NCI-H69 (cell line): ENCODE results near the gene PRR4.

Source experiments
- DNase-seq: peaks from one replicate; lab custom pipeline; 2025; lab: John Stamatoyannopoulos, UW

Gene PRR4, protein sequence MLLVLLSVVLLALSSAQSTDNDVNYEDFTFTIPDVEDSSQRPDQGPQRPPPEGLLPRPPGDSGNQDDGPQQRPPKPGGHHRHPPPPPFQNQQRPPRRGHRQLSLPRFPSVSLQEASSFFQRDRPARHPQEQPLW

DNA sequence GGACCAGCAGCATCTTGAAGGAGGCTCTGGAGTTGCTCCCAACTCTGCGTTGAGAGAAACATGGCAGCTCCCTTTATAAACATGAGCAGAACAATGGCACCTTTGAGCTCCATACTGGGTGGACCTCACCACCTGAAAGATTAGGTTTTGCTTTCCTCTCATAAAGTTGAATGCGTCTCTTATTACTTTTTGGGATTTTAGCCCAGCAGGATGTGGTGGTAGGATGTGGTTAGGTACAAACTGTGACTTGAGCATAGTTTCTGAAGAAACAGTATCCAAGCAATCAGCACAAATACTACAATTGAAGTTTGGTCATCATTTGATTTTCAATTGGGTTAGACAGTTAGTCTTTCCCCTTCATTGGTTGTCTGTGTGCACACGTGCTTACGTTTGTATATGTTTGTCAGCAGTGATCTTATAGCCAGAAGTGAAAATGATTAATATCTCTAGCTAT is at the start of gene PRR4:
TSS of gene PRR4 (minus strand) at position 51 of the 454 bp plus-strand sequence. CDS start at position 13, 38 bp downstream.
- DNase-seq: no peak

DNA sequence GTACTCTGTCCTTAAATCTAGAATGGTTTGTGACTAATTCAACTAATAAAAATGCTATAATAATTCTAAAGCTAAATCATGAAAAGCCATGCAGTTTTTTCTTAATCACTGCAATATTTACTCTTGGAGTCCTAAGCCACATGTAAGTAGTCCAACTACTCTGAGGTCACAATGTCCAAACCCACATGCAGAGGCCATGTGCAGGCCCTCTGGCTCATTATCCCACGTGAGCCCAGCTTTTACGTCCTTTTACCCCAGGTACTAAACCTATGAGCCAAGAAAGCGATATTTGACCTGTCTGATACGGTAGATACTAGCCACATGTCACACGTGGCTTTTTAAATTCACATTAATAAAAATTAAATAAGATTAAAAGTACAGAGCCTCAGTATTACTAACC is 47.6 kb upstream of the PRR4 start:
- DNase-seq: no peak

DNA sequence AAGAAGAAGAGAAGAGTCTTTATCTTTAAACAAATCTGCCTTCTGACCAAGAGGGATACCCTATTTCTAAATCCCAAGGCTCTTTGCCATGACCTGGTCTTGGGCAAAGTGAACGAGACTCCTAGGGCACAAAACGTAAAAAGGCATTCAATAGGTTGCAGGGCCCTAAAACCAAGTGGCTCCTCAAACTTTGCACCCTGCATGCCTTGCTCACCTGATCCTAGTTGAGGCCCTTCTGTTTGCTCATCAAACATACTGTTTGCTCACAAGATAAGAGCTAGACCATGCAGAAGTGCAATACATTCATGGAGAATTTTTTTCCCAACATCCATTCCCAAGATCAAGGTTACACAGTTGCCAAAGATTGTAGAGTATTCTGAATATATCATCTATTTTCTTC is 42.7 kb upstream of the PRR4 start:
- no peak for DNase-seq

DNA sequence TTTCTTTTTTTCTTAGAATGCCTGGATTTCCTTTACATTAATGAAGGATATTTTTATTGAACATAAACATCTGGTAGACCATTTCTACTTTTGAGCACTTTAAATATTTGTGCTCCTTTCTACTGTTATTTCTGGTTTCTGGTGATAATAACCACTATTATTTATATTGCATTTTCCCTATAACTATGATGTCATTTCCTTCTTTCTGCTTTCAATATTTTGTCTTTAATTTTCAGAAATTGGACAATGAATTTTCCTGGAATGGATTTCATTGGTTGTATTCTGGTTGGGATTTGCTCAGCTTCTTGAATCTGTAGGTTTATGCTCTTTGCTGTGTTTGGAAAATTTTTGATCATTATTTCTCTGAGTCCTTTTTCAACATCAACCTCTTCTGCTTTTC is 40.0 kb upstream of the PRR4 start:
- no peak for DNase-seq

DNA sequence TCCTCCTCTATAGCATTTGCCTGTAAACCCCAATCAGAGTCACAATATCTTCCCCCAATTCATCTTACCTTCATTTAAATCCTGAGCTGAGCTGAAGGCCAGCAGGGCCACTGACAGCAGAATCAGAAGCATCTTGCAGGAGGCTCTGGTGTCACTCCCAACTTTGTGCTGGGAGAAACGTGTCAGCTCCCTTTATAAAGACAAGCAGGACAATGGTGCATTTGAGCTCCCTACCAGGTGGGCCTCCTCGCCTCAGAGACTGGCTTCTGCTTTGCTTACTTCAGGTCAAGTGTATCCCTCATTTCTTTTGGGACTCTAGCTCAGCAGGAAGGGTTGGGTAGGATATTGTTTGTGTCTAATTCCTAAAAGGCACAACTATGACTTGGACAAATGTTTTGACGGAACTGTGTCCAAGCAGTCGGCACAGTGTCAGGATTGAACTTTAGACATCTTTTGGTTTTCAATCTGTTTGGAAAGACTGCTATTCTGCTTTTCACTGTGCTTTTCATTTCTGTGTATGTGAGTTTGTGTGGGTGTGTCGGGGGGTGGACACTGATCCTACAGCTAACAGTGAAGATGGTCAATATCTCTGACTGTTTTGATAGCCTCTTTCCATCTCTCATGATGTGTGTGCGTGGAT is 34.9 kb upstream of the PRR4 start, which contains the start of gene PRH1:
TSS of gene PRH1 (minus strand) at position 170 of the 640 bp plus-strand sequence. CDS start at position 132, 38 bp downstream.
- no peak for DNase-seq

DNA sequence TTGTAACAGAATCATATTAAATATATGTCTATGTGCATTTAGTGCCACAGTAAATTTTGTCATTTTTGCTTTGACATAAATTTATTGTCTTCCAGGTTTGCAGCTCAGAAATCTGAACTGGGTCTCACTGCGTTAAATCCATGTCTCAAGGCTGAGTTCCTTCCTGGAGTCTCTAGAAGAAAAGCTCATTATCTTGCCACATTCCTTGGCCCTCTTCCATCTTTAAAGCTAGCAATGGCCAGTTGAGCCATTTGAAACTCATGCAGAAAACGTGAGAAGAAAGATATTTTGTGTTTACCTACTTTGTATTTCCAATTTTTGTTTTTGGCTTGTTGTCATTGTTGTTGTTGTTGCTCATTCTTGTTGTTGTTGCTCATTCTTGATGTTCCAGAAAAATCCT is 24.1 kb upstream of the PRR4 start:
- DNase-seq: no peak

DNA sequence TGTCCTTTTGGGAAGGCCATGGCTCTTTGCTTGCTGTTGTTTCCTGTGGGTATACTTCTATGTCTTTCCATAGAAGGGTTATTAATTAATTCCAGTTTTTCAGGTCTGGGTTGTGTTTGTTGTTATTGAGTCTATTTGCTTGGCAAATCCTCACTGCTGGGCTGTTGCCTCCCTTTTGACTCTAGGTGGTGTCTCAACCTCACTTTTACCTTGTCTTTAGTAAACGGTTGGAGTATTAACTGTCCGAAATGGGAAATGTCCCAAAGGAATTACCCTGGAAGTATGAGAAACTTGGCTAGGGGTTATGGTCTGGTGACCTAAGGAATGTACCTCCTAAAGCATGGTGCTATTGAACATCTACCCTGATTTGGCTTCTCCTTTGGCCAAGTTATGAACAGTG is 18.1 kb upstream of the PRR4 start:
- no peak for DNase-seq

DNA sequence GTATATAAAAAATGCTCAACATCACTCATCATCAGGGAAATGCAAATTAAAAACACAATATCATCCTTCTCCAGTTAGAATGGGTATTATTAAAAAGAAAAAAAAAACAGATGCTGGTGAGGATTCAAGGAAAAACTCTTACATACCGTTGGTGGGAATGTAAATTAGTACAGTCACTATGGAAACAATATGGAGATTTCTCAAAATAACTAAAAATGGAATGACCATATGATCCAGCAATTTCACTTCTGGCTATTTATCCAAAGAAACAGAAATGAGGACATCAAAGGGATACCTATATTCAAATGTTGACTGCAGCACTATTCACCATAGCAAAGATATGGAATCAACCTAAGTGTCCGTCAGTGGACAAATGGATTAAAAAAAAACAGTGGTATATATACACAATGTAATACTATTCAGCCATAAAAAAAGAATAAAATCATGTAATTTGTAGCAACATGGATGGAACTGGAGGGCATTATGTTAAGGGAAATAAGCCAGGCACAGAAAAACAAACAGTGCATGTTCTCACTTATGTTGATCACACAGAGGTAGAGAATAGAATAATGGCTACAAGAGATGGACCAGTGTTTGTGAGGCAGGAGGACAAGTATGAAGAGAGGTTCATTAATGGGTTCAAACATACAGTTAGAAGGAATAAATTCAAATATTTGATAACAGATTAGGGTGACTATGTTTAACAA is 14.4 kb upstream of the PRR4 start:
- DNase-seq: no peak

DNA sequence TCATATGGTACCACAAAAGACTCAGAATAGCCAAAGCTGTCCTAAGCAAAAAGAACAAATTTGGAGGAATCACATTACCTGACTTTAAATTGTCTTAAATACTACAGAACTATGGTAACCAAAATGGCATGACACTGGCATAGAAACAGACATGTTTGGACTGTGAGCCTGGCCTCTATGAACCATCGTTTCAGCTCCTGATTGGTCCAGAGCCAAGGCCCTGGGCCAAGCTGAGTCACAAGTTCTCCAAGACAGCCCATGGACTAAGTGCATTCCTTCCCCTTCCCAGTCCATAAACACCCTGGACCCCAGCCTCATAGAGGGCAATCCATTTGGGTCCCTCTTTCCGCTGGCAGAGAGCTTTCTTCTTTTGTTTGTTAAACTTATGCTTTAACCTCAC is 12.1 kb upstream of the PRR4 start:
- DNase-seq: no peak

DNA sequence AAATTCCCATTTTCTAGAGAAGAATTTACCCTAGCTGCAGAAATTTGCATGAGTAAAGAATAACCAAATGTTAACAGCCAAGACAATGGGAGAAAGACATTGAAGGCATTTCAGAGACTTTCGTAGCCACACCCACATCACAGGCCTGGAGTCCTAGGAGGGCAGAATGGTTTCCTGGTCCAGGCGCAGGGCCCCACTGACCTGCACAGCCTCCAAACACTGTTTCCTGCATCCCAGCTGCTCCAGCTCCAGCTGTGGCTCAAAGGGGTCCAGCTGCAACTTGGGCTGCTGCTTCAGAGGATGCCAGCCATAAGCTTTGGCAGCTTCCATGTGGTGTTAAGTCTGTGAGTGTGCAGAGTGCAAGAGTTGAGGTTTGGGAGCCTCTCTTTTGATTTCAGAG is 6.5 kb upstream of the PRR4 start:
- no peak for DNase-seq

DNA sequence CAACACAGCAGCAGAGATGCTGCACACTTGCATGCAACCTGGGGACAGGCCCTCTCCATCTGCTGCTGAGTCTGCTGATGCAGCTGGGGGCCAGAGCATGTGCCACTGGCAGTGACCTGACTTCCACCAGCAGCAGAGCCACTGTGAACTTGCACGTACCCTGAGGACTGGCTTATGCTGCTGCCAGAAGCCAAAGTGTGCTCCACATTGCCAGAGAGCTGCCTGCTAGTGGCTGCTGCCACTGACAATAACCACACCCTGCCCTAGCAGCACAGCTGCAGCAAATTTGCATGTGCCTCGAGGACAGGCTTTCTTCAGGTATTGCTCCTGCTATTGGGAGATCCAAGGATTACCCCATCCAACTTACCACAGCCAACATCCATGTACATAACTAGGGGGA is 4.5 kb upstream of the PRR4 start:
- DNase-seq: no peak

DNA sequence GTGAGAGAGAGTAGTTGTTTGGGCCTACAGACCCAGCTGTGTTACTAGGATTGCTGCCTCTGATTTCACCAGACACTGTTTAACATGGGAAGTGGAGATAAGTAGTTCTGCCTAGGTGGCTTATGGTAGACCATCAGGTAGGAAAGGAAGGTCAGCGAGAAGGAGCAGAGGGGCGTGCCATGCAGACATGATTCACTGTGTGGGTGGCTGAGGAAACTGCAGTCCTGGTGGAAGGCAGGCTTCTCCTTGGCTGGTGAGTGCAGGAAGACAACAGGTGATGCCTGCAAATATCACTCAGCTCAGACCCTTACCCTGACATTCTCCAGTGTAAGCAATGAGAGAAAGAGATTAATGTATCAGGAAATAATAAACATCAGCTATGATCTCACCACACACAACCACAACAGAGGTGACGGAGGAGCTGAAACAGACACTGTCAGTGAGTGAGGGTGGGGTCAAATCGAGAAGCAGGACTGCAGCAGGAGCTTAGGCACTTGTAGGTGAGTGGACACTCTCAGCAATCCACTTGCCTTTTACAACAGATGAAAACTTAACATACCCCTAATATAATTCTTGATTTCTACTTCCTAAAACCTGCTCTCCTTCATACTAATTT is 2.1 kb upstream of the PRR4 start:
- DNase-seq: no peak

DNA sequence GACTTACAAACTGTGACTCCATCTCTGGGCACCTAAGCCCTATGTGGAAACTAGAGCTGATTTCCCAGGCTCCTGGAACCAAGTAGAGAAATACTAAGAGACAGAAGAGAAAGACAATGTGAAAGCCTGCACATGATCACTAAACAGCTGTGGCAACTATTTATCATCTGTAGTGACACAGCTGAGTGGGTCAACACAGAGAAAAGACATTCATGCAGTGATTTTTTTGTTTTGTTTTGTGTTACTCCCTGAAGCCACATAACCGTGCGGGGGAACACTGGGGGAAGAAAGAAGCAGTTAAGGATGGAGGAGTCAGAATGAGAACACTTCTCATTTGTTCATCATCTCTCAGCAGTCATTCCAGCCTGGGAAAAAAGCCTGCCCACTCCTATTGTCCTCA is 1.5 kb downstream of the PRR4 start:
- DNase-seq: no peak

DNA sequence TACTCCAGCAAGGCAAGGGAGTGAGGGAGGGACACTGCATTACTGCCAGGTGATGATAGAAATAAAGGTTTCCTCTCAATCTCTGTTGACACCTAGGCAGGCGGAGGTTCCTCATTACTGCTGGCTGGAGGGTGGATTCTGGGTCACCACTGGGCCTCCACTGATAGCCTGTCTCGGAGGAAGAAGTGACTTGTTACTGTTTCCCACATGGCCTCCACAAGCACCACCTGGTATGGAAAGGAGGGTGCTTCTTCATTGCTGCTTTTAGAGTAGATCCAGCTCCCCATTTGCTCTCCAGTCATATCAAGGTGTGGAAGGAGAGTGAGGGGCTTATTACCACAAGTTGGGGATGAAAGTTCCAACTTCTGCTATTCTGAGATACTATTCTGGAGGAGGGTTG is 6.4 kb downstream of the PRR4 start:
- DNase-seq: no peak

DNA sequence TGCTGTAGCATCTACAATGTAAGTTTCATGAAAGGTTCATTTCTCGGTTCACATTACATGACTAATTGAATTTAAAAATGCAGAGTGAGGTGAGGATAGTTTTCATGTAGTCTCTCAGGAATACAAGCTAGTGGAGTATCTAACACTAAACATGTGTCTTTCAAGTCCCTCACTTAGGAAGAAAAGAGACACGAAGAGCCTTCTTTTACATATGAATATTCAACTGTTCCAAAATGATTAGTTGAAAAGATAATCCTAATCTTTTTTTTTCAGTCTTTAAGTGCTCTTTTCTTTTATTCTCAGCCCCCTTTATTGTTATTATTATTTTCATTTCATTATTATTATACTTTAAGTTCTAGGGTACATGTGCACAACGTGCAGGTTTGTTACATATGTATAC is 10.8 kb downstream of the PRR4 start:
- DNase-seq: no peak

DNA sequence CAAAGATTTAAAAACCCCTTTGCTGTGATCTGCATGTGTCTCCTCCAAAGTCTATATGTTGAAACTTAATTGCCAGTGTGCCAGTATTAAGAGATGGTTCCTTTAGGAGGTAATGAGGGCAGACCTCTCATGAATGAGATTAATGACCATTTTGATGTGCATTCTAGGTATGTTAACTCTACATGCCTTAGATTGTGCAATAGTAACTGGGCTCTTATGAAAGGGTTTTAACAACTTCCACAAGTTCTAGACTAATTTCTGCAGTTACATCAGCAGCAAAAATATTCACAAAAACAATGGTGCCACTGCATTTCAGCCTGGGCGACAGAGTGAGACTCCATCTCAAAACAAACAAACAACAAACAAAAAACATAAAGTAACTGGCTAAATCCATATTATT is 19.3 kb downstream of the PRR4 start:
- no peak for DNase-seq

DNA sequence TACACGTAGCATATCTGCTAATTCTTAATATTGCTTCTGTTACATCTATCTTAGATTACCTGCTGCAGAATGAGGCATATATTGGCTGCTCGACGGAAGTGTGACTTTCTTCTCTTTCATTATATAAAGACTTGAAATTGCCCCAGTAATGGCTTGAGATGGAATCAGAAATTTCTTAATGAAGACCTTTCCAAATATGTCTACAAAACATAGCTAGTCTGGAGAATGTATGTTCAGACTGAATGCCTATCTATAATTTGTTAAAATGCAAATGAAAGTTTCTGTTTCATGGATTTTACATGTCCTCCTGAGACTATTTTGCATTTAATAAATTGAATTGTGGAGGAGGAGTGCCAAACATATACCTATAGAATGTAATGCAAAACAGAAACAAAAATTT is 23.0 kb downstream of the PRR4 start, which contains the start of gene TAS2R10:
TSS of gene TAS2R10 (minus strand) at position 101 of the 400 bp plus-strand sequence. CDS start at position 12, 89 bp downstream.
- DNase-seq: no peak

DNA sequence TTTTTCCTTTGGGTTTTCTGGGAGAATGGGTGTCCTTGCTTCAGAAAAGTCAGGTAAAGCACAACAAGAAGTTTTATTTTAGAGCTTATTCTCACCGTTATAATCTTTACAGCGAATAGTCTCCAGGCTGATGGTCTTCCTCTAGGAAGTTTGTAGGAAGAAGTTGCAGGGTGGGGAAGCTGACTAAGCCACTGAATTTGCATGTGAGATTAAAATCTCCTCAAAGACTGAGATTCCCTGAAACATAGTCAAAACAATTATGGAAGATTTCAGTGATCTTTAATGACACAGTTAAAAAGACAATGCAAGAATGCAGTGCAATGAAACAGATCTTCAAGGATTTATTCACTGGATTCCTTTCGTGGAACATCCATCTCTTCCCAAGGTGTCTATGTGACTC is 24.3 kb downstream of the PRR4 start:
- no peak for DNase-seq

DNA sequence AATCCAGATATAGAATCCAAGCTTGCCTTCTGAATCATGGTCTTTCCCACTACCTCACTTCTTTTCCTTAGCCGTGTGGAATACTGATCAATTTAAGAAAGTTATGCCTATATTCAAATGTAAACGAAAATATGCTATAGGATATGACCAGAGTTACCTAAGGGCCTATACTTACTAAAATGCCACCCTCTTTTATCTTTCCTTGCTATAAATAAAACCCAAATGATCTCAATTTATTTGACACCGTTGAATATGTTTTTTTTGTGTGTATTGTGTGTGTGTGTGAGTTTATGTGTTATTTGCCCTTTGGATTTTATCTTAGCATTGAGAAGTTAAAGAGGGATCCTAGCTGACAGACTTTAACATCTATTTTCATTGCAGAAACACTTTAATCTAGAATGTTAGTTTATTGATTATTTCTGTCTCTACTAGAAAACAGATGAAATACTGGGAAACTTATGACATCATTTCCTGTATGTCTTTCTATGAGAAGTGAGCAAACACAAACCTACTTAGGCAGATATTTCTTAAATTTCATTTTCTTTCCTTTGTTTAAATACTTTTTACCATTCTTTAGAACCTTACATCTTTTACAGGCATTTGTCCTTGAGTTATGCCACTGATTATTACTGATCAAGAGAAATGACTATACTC is 37.3 kb downstream of the PRR4 start:
- DNase-seq: no peak

DNA sequence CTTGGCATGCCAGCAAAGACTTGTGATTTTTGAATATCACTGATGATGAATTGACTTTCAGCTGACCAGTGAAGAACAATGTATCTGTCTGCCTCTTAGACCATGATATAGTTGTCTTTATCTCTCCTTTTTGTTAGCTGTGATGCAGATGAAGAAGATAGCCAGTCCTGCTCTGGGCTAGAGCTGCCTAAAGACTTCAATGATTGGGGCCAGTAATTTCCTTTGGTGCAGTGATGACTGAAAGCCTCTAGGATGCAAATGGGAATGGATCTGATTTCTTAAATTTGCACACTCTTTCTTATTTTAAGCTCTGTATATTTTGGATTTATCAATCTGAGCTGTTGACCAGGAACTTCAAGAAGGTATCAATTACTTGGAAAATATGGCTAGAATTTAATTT is 39.2 kb downstream of the PRR4 start, which contains the start of gene TAS2R9:
TSS of gene TAS2R9 (minus strand) at position 101 of the 400 bp plus-strand sequence. CDS start at position 8, 93 bp downstream.
- DNase-seq: no peak

DNA sequence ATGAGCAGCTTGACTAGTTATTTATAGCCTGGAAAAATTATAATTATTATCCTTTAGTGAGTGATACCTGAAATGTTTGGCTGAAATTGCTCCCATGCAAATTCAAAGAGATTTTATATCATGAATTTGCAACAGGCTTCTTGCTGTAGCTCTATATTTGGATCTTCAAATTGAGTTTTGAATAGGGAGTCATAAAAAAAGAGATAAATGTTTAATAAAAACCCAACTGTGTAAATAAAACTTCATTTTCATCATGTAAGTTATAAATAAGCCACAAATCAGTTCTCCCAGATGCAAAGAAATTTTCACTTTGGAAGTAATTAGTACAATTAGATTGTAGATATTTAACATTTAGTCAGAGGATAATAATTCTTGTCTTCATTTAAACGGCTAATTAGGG is 42.1 kb downstream of the PRR4 start, which contains the start of gene TAS2R8:
TSS of gene TAS2R8 (minus strand) at position 101 of the 400 bp plus-strand sequence. CDS start 306 bp downstream, outside the sequence.
- no peak for DNase-seq

DNA sequence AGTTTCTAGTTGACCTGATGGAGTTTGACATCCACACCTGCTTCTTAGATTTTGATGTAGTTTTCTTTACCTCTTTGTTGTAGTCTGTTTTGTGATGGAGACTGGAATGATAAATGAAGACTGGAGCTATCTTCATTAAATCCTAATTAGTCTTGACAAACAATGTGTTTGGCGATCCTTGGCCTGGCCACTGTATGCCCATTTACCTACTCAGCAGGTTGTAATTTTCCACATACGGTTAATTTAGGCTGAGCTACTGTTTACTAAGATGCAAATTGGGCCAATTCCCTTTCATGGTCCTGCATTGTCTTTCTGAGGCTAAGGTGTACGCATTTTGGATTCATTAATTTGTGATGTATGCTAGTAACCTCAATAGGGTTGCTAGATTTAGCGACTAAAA is 46.7 kb downstream of the PRR4 start, which contains the start of gene TAS2R7:
TSS of gene TAS2R7 (minus strand) at position 41 of the 400 bp plus-strand sequence. CDS start 57 bp downstream, outside the sequence.
- DNase-seq: peak; percentile 72
